K562 (cell line): ENCODE data around the gene CGNL1. TPM values are rescaled to one million over a fixed set of nuclear protein-coding genes. Genes with fewer than 3 reads are reported as not detected.

ENCODE experiments used
- CBX1 ChIP-seq: sonication (generic); IDR thresholded peaks from 2 replicates; pipeline ENCODE4 v1.6.1; 2016; ENCODE audit warnings: antibody characterized with exemption, low read depth, mild to moderate bottlenecking
- CCNT2 ChIP-seq: IDR thresholded peaks from 2 replicates; pipeline ENCODE4 v1.6.1; 2011; ENCODE audit warnings: borderline replicate concordance, low read depth, mild to moderate bottlenecking, moderate library complexity, mixed read lengths, low read length; ENCODE audit not compliant: insufficient read length; ENCODE audit errors: extremely low read depth
- DACH1 ChIP-seq: fragments of 450-650 bp; IDR thresholded peaks from 2 replicates; pipeline ENCODE4 v1.6.1; 2018; ENCODE audit not compliant: partially characterized antibody
- DMBX1 ChIP-seq: fragments of 250-450 bp; sonication (Bioruptor Pico); IDR thresholded peaks from 2 replicates; pipeline ENCODE4 v1.8.0; 2022; ENCODE audit warnings: inconsistent platforms, mild to moderate bottlenecking, moderate library complexity, borderline replicate concordance
- E2F1 ChIP-seq: sonication (generic); formaldehyde crosslinking; IDR thresholded peaks from 2 replicates; pipeline ENCODE4 v1.8.1; 2023; ENCODE audit warnings: mild to moderate bottlenecking, missing genetic modification reagents, moderate library complexity
- FOSL1 ChIP-seq: fragments of 200-800 bp; sonication (Bioruptor generic); conservative IDR thresholded peaks from 2 replicates; pipeline ENCODE4 v1.6.1; 2016; ENCODE audit warnings: missing genetic modification characterization, missing compliant biosample characterization
- FOXM1 ChIP-seq, 2 experiments: fragments of 450-650 bp in 1 of 2; sonication (generic) in 1 of 2; formaldehyde crosslinking in 1 of 2; IDR thresholded peaks; 2 replicates each; pipeline versions ENCODE4 v1.6.1 to v1.9.0; 2017 to 2022; ENCODE audit warnings: low read depth in 2 of 2, mild to moderate bottlenecking in 2 of 2, missing genetic modification reagents in 1 of 2, moderate library complexity in 1 of 2
- HDAC2 ChIP-seq: fragments of 450-650 bp; IDR thresholded peaks from 2 replicates; pipeline ENCODE4 v1.6.1; 2016; ENCODE audit warnings: mild to moderate bottlenecking
- HDAC3 ChIP-seq: fragments of 450-650 bp; IDR thresholded peaks from 2 replicates; pipeline ENCODE4 v1.6.1; 2018; ENCODE audit warnings: borderline replicate concordance, mild to moderate bottlenecking, moderate library complexity; ENCODE audit not compliant: partially characterized antibody
- HES1 ChIP-seq: fragments of 450-650 bp; IDR thresholded peaks from 2 replicates; pipeline ENCODE4 v1.6.1; 2016; ENCODE audit warnings: low read depth, mild to moderate bottlenecking, moderate library complexity
- NFE2 ChIP-seq: IDR thresholded peaks from 2 replicates; pipeline ENCODE4 v1.6.1; 2014; ENCODE audit warnings: antibody characterized with exemption, low read depth
- PML ChIP-seq: IDR thresholded peaks from 2 replicates; pipeline ENCODE4 v1.6.1; 2012; ENCODE audit warnings: low read length, inconsistent platforms
- TBL1XR1 ChIP-seq, 2 experiments: IDR thresholded peaks; 2 replicates each; pipeline ENCODE4 v1.6.1; 2012; ENCODE audit warnings: improper control_type of control experiment in 2 of 2, low read length in 2 of 2, mild to moderate bottlenecking in 1 of 2
- ZBTB11 ChIP-seq, 3 experiments: fragments of 200-800 bp in 1 of 3; fragments of 250-450 bp in 1 of 3; fragments of 450-650 bp in 1 of 3; sonication (Bioruptor Pico) in 1 of 3; sonication (Bioruptor generic) in 1 of 3; formaldehyde crosslinking in 1 of 3; IDR thresholded peaks; 2 replicates each; pipeline versions ENCODE4 v1.6.1 to v1.8.0; 2016 to 2022; ENCODE audit warnings: mild to moderate bottlenecking in 2 of 3, missing genetic modification characterization in 2 of 3, missing compliant biosample characterization in 1 of 3, moderate library complexity in 1 of 3
- ZEB2 ChIP-seq: fragments of 450-650 bp; IDR thresholded peaks from 2 replicates; pipeline ENCODE4 v1.6.1; 2016
- ZMIZ1 ChIP-seq, 2 experiments: fragments of 150-350 bp in 1 of 2; IDR thresholded peaks; 2 replicates each; pipeline ENCODE4 v1.6.1; 2012 to 2016; ENCODE audit warnings: low read depth in 2 of 2, low read length in 2 of 2, mild to moderate bottlenecking in 1 of 2, moderate library complexity in 1 of 2
- polyA plus RNA-seq, 8 experiments: library from polyadenylated mRNA; depleted of rRNA in 4 of 8; stranded (reverse) in 5 of 8; unstranded in 3 of 8; fragments of >200 nt; fragmentation: Nextera tagmentation in 2 of 8; fragmentation: Illumina TruSeq in 1 of 8; extraction: Ambion mirVana in 2 of 8; extraction: Trizol in 1 of 8; gene quantifications; 2 replicates each; pipeline versions ENCODE4 v1.2.1 to v1.2.3, GENCODE V29; 2011 to 2014; ENCODE audit warnings: inconsistent platforms in 1 of 8, missing spikeins in 1 of 8
- total RNA-seq, 7 experiments: library from RNA; depleted of rRNA in 6 of 7; stranded (reverse); fragments of >200 nt in 6 of 7; fragmentation: Illumina TruSeq in 2 of 7; extraction: Trizol in 2 of 7; gene quantifications; 2 replicates each; pipeline versions ENCODE4 v1.2.1 to v1.2.3, GENCODE V29; 2011 to 2021; ENCODE audit warnings: low replicate concordance in 1 of 7

CGNL1 gene
- total and polyA plus RNA-seq, 9 of the 15 experiments (the other 6 are each of a cell fraction or from before 2014, with no cell fraction given): 0.01 to 0.07 TPM; not detected in 7

- TF ChIP-seq ZMIZ1 (IDR thresholded peaks at IDR 0.05; ENCODE audit: low read depth in 2 of 2, low read length in 2 of 2): peak in 1 of 2 experiments; percentile 68; a peak in 1 of 4 replicates
- 0 out of 2 replicates have a peak, but pooled peaks have one; percentile 46 for TF ChIP-seq ZEB2
- TF ChIP-seq HES1: peak; percentile 87
- peak; percentile 96 for TF ChIP-seq HDAC2
- TF ChIP-seq NFE2: 0 out of 2 replicates have a peak, but pooled peaks have one; percentile 5
- peak; percentile 68; the same call in 1 of the 2 replicates for TF ChIP-seq DMBX1 (CRISPR knock-in tag)
- peak; percentile 59 for TF ChIP-seq HDAC3
- TF ChIP-seq PML: peak; percentile 92
- peak; percentile 93 for TF ChIP-seq FOXM1 (IDR thresholded peaks at IDR 0.05; ENCODE audit: low read depth)
- TF ChIP-seq FOXM1 (CRISPR knock-in tag; IDR thresholded peaks at IDR 0.05; ENCODE audit: low read depth): no peak
- TF ChIP-seq FOSL1 (tag): peak; percentile 73
- no peak for TF ChIP-seq E2F1 (CRISPR knock-in tag)
- no peak for TF ChIP-seq CBX1
- TF ChIP-seq DACH1: no peak
- TF ChIP-seq ZBTB11 (CRISPR knock-in tag; IDR thresholded peaks at IDR 0.05): peak in 1 of 3 experiments; percentile 49; a peak in 1 of 6 replicates
- TF ChIP-seq CCNT2: peak; percentile 62
- no peak for TF ChIP-seq TBL1XR1 (IDR thresholded peaks at IDR 0.05; ENCODE audit: low read length in 2 of 2)
Measured at GRCh38 chr15:57382969-57383368, 6.7 kb downstream of the CGNL1 start (continued).
